Endometrial microvascular endothelial cells (primary cell): Measurements from ENCODE around the gene GOLGA6C. TPM values are rescaled to one million over a fixed set of nuclear protein-coding genes. Genes with fewer than 3 reads are reported as not detected.
"Not testable (repeated sequence)": the region's sequence is repeated elsewhere in the genome, so short reads cannot be mapped to it uniquely, and the experiment has no call there.

Experiments used
- in situ Hi-C: cut with HindIII; loops from 2 replicates; pipeline ENCODE4 v1.10.0; 2017; ENCODE audit warnings: low sequenced_read_pairs, low pct_unique_long_range_greater_than_20kb; ENCODE audit errors: inconsistent ontology term
- total RNA-seq: library from RNA; depleted of rRNA; stranded (reverse); fragments of >200 nt; gene quantifications from one replicate; pipeline ENCODE4 v1.2.3, GENCODE V29; 2015; ENCODE audit errors: inconsistent ontology term

The GOLGA6C gene
- total RNA-seq, 1 donor from 2014 or later = not detected

GRCh38 chr15:75238150-75238549, 20.0 kb upstream of the GOLGA6C start:
- in situ Hi-C loops = no loop called here

- in situ Hi-C loops = not testable (repeated sequence)
Observed at GRCh38 chr15:75245741-75246140, 12.4 kb upstream of the GOLGA6C start.

GRCh38 chr15:75248991-75249390, 9.1 kb upstream of the GOLGA6C start:
- in situ Hi-C loops = not testable (repeated sequence)

- in situ Hi-C loops = no loop called here
Observed at GRCh38 chr15:75249726-75250125, 8.4 kb upstream of the GOLGA6C start.

GRCh38 chr15:75251343-75251742, 6.8 kb upstream of the GOLGA6C start:
- in situ Hi-C loops = not testable (repeated sequence)

- in situ Hi-C loops = not testable (repeated sequence)
Observed at GRCh38 chr15:75252285-75252684, 5.8 kb upstream of the GOLGA6C start.

- in situ Hi-C loops = not testable (repeated sequence)
Observed at GRCh38 chr15:75258620-75259343, 648 bp downstream of the GOLGA6C start.

- in situ Hi-C loops = not testable (repeated sequence)
Observed at GRCh38 chr15:75259873-75260272, 1.7 kb downstream of the GOLGA6C start.

- in situ Hi-C loops = not testable (repeated sequence)
Observed at GRCh38 chr15:75273751-75274359, 15.7 kb downstream of the GOLGA6C start.

GRCh38 chr15:75274509-75275107, 16.5 kb downstream of the GOLGA6C start:
- in situ Hi-C loops = not testable (repeated sequence)

- in situ Hi-C loops = not testable (repeated sequence)
Observed at GRCh38 chr15:75275617-75276016, 17.5 kb downstream of the GOLGA6C start.

GRCh38 chr15:75278497-75278896, 20.4 kb downstream of the GOLGA6C start:
- in situ Hi-C loops = not testable (repeated sequence)

- in situ Hi-C loops = not testable (repeated sequence)
Observed at GRCh38 chr15:75282572-75282971, 24.4 kb downstream of the GOLGA6C start, which contains the start of gene GOLGA6D. Gene GOLGA6D (plus strand): TSS chr15:75282835. CDS start chr15:75282876, 41 bp downstream.

- in situ Hi-C loops = not testable (repeated sequence)
Observed at GRCh38 chr15:75284152-75284551, 26.0 kb downstream of the GOLGA6C start.

GRCh38 chr15:75293660-75294059, 35.5 kb downstream of the GOLGA6C start:
- in situ Hi-C loops = not testable (repeated sequence)

- in situ Hi-C loops = not testable (repeated sequence)
Observed at GRCh38 chr15:75298541-75299310, 40.6 kb downstream of the GOLGA6C start.

GRCh38 chr15:75299311-75299688, 41.2 kb downstream of the GOLGA6C start:
- in situ Hi-C loops = not testable (repeated sequence)

- in situ Hi-C loops = not testable (repeated sequence)
Observed at GRCh38 chr15:75300026-75300425, 41.9 kb downstream of the GOLGA6C start.

- in situ Hi-C loops = no loop called here
Observed at GRCh38 chr15:75302318-75302717, 44.2 kb downstream of the GOLGA6C start.
